Globus pallidus (tissue), 1 donor: ENCODE data around the gene MITF.

Experiments
- DNase-seq: peaks from one replicate; pipeline ENCODE4 v3.0.0-alpha.2; 2015; ENCODE audit warnings: low spot score

MITF gene

GRCh38 chr3:69838696-69839515 is 99.6 kb downstream of the MITF start:
- DNase-seq, result no peak

- DNase-seq, result no peak
These were observed 103.1 kb downstream of the MITF start for GRCh38 chr3:69842351-69842750.

- DNase-seq, result no peak
These were observed 103.5 kb downstream of the MITF start for GRCh38 chr3:69842789-69843188.

GRCh38 chr3:69844706-69845105 is 105.4 kb downstream of the MITF start:
- no peak for DNase-seq

GRCh38 chr3:69847303-69847702 is 108.0 kb downstream of the MITF start:
- DNase-seq, result no peak

- no peak for DNase-seq
These were observed 108.8 kb downstream of the MITF start for GRCh38 chr3:69848113-69848512.

GRCh38 chr3:69850849-69851248 is 111.6 kb downstream of the MITF start:
- no peak for DNase-seq

- no peak for DNase-seq
These were observed 113.8 kb downstream of the MITF start for GRCh38 chr3:69853027-69853426.

- DNase-seq, result peak; percentile 73
These were observed 116.3 kb downstream of the MITF start for GRCh38 chr3:69855436-69856162.

- no peak for DNase-seq
These were observed 117.9 kb downstream of the MITF start for GRCh38 chr3:69856965-69857705.

- no peak for DNase-seq
These were observed 122.3 kb downstream of the MITF start for GRCh38 chr3:69861556-69861955.

- no peak for DNase-seq
These were observed 124.9 kb downstream of the MITF start for GRCh38 chr3:69864141-69864540.

- DNase-seq, result no peak
These were observed 125.5 kb downstream of the MITF start for GRCh38 chr3:69864766-69865165.

- DNase-seq, result no peak
These were observed 126.8 kb downstream of the MITF start for GRCh38 chr3:69865925-69866679.

- no peak for DNase-seq
These were observed 127.9 kb downstream of the MITF start for GRCh38 chr3:69866988-69867720.

GRCh38 chr3:69867941-69868505 is 128.8 kb downstream of the MITF start:
- DNase-seq, result no peak

GRCh38 chr3:69868841-69869420 is 129.7 kb downstream of the MITF start:
- DNase-seq, result no peak

GRCh38 chr3:69869643-69870042 is 130.4 kb downstream of the MITF start:
- no peak for DNase-seq

- DNase-seq, result no peak
These were observed 132.0 kb downstream of the MITF start for GRCh38 chr3:69871251-69871650.

GRCh38 chr3:69871868-69872267 is 132.6 kb downstream of the MITF start:
- DNase-seq, result no peak
